Measurements from ENCODE around the gene MYOM1. TPM values are rescaled to one million over a fixed set of nuclear protein-coding genes. Genes with fewer than 3 reads are reported as not detected.

The MYOM1 gene
- total and polyA plus RNA-seq, 4 donors, result 15.8 to 63.8 (median 26.4) TPM

DNA sequence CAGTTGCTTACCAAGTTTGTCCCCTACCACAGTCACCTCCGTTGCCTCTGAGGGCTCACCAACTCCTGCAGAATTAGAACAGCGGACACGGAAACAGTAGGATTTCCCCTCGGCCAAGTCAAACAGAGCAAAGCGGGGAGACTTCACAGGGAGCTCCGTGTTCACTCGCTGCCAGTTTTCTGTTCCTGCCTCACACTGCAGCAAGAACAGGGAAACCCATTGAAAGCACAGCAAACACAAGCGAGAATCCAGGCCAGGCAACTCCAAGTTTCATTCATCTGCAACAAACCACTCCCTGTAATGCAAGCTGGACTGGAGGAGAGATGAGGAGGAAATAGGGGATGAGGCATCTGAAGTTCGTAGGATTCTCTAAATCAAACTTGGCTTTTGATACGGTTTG is 84.2 kb downstream of the MYOM1 start:
- 77% methylated on average over 10 of the region's 10 CpGs for WGBS, 2 donors
- intact Hi-C loops (cut with DNase I), result no loop called here

DNA sequence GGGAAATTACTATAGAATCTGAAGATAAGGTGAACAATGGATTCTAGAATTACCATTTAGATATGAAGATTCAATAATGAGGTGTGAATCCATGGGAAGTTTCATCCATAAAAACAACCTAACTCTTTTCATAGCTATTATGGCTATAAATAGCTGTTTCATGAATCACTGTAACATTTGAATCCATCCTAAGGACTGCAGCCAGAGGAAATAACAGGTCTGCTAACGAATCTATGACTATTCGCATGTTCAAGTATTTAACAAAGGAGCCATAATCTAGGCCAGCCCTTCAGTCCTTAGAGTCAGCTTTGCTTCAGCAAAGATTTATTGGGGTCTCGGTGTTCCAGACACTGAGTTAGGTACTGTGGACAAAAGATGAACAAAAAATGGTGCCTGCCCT is 87.1 kb downstream of the MYOM1 start:
- Histone ChIP-seq H3K4me3 (ENCODE audit: low read length in 2 of 2) (no peak overlapping the region), H3K27me3 (ENCODE audit: control insufficient read depth in 1 of 2, insufficient read depth in 2 of 2, low read length in 1 of 2) (no peaks in the 10 kb centered on the region), H3K36me3 (ENCODE audit: control insufficient read depth in 1 of 2, insufficient read depth in 2 of 2, low read length in 1 of 2) (no peaks in the 10 kb centered on the region), H3K9me3 (ENCODE audit: control insufficient read depth, low read length) (no peaks in the 10 kb centered on the region), H3K27ac (ENCODE audit: low read depth in 1 of 2, low read length in 2 of 2) (no peak overlapping the region), H3K4me1 (ENCODE audit: control insufficient read depth in 1 of 2, insufficient read depth in 2 of 2, low read length in 2 of 2) (no peaks in the 10 kb centered on the region)
- intact Hi-C loops (cut with DNase I), result no loop called here
- no peak for DNase-seq
- ATAC-seq (ENCODE audit: low FRiP score), result no peak
- WGBS, 2 donors, result 25 to 39% methylated on average over 3 of the region's 3 CpGs

More for the DNA sequence above, 84.2 kb downstream of the MYOM1 start:
- Histone ChIP-seq H3K27me3 (ENCODE audit: control insufficient read depth in 1 of 2, insufficient read depth in 2 of 2, low read length in 1 of 2) (no peaks in the 10 kb centered on the region), H3K4me3 (ENCODE audit: low read length in 2 of 2) (no peak overlapping the region), H3K9me3 (ENCODE audit: control insufficient read depth, low read length) (no peaks in the 10 kb centered on the region), H3K27ac (ENCODE audit: low read depth in 1 of 2, low read length in 2 of 2) (no peak overlapping the region), H3K4me1 (ENCODE audit: control insufficient read depth in 1 of 2, insufficient read depth in 2 of 2, low read length in 2 of 2) (no peaks in the 10 kb centered on the region), H3K36me3 (ENCODE audit: control insufficient read depth in 1 of 2, insufficient read depth in 2 of 2, low read length in 1 of 2) (peaks cover 0 to 4% of the 10 kb centered on the region in 2 donors)
- ATAC-seq (ENCODE audit: low FRiP score) (no peak), DNase-seq (no peak)

DNA sequence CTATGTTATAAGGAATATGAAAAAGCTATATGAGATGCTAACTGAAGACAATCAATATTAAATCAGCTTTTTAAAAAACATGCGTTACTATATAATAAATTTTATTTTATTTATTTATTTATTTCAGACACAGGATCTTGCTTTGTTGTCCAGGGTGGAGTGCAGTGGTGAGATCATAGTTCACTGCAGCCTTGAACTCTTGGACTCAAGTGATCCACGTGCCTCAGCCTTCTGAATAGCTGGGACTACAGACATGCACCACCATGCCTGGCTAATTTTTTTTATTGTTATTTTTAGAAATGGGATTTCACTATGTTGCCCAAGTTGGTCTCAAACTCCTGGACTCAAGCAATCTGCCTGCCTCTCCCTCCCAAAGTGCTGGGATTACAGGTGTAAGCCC is 89.4 kb downstream of the MYOM1 start:
- intact Hi-C loops (cut with DNase I), result no loop called here

GRCh38 chr18:3129053-3129864 is 90.5 kb downstream of the MYOM1 start:
- ATAC-seq (ENCODE audit: low FRiP score) (peak; percentile 90), DNase-seq (peak; percentile 90 to 94)
- intact Hi-C loops (cut with DNase I), result loop anchor here (5.0 to 10.0 kb wide), 2 partner anchors 54 to 197 kb away; no protein-coding TSS in a partner anchor
- Histone ChIP-seq H3K9me3 (ENCODE audit: control insufficient read depth, low read length) (no peaks in the 10 kb centered on the region), H3K27ac (ENCODE audit: low read depth in 1 of 2, low read length in 2 of 2) (no peak overlapping the region), H3K4me3 (ENCODE audit: low read length in 2 of 2) (no peak overlapping the region), H3K36me3 (ENCODE audit: control insufficient read depth in 1 of 2, insufficient read depth in 2 of 2, low read length in 1 of 2) (peaks cover 5 to 8% of the 10 kb centered on the region in 2 donors), H3K4me1 (ENCODE audit: control insufficient read depth in 1 of 2, insufficient read depth in 2 of 2, low read length in 2 of 2) (no peaks in the 10 kb centered on the region), H3K27me3 (ENCODE audit: control insufficient read depth in 1 of 2, insufficient read depth in 2 of 2, low read length in 1 of 2) (no peaks in the 10 kb centered on the region)
- WGBS, 2 donors, result 29% methylated on average over 16 of the region's 16 CpGs

More for the DNA sequence above, 89.4 kb downstream of the MYOM1 start:
- ATAC-seq (ENCODE audit: low FRiP score) (no peak), DNase-seq (no peak)
- 40 to 48% methylated on average over 2 of the region's 2 CpGs for WGBS, 2 donors
- Histone ChIP-seq H3K36me3 (ENCODE audit: control insufficient read depth in 1 of 2, insufficient read depth in 2 of 2, low read length in 1 of 2) (peaks cover 0 to 6% of the 10 kb centered on the region in 2 donors), H3K4me3 (ENCODE audit: low read length in 2 of 2) (no peak overlapping the region), H3K27me3 (ENCODE audit: control insufficient read depth in 1 of 2, insufficient read depth in 2 of 2, low read length in 1 of 2) (no peaks in the 10 kb centered on the region), H3K27ac (ENCODE audit: low read depth in 1 of 2, low read length in 2 of 2) (no peak overlapping the region), H3K4me1 (ENCODE audit: control insufficient read depth in 1 of 2, insufficient read depth in 2 of 2, low read length in 2 of 2) (no peaks in the 10 kb centered on the region), H3K9me3 (ENCODE audit: control insufficient read depth, low read length) (no peaks in the 10 kb centered on the region)

GRCh38 chr18:3126457-3127097 is 93.2 kb downstream of the MYOM1 start:
- intact Hi-C loops (cut with DNase I), result loop anchor here (5.0 to 10.0 kb wide), 2 partner anchors 52 to 194 kb away; no protein-coding TSS in a partner anchor

DNA sequence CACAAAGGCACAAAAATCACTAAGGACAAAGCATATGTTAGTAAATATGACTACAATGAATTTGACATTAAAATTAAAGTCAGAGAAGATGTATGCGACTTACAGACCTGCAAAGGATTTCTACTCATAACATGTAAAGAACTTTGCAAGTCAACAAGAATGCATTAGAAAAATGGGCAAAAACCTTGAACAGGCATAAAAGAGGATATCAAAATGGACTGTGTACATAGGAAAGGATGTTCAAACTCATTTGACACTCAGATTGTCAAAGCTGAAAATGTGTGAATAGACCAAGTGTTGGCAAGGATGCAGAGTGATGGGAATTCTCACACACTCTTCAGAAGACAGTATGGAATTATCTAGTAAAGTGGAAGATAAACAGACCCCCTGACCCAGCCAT is 94.9 kb downstream of the MYOM1 start:
- Histone ChIP-seq H3K9me3 (ENCODE audit: control insufficient read depth, low read length) (no peaks in the 10 kb centered on the region), H3K4me3 (ENCODE audit: low read length in 2 of 2) (no peak overlapping the region), H3K27ac (ENCODE audit: low read depth in 1 of 2, low read length in 2 of 2) (no peak overlapping the region), H3K27me3 (ENCODE audit: control insufficient read depth in 1 of 2, insufficient read depth in 2 of 2, low read length in 1 of 2) (no peaks in the 10 kb centered on the region), H3K36me3 (ENCODE audit: control insufficient read depth in 1 of 2, insufficient read depth in 2 of 2, low read length in 1 of 2) (peaks cover 5 to 8% of the 10 kb centered on the region in 2 donors), H3K4me1 (ENCODE audit: control insufficient read depth in 1 of 2, insufficient read depth in 2 of 2, low read length in 2 of 2) (no peaks in the 10 kb centered on the region)
- 99 to 100% methylated on average over 1 of the region's 1 CpG for WGBS, 2 donors
- DNase-seq (no peak), ATAC-seq (ENCODE audit: low FRiP score) (no peak)
- intact Hi-C loops (cut with DNase I), result loop anchor here (5.0 to 10.0 kb wide), 2 partner anchors 50 to 193 kb away; no protein-coding TSS in a partner anchor

More at GRCh38 chr18:3126457-3127097, 93.2 kb downstream of the MYOM1 start:
- peaks cover 5 to 8% of the 10 kb centered on the region in 2 donors for H3K36me3 ChIP-seq (ENCODE audit: control insufficient read depth in 1 of 2, insufficient read depth in 2 of 2, low read length in 1 of 2)
- 94 to 95% methylated on average over 9 of the region's 9 CpGs for WGBS, 2 donors
- no peak for ATAC-seq (ENCODE audit: low FRiP score)
- H3K27me3 ChIP-seq (ENCODE audit: control insufficient read depth in 1 of 2, insufficient read depth in 2 of 2, low read length in 1 of 2), result no peaks in the 10 kb centered on the region
- no peaks in the 10 kb centered on the region for H3K9me3 ChIP-seq (ENCODE audit: control insufficient read depth, low read length)
- H3K4me3 ChIP-seq (ENCODE audit: low read length in 2 of 2), result no peak overlapping the region
- H3K4me1 ChIP-seq (ENCODE audit: control insufficient read depth in 1 of 2, insufficient read depth in 2 of 2, low read length in 2 of 2), result no peaks in the 10 kb centered on the region
- no peak overlapping the region for H3K27ac ChIP-seq (ENCODE audit: low read depth in 1 of 2, low read length in 2 of 2)
- DNase-seq, result no peak

DNA sequence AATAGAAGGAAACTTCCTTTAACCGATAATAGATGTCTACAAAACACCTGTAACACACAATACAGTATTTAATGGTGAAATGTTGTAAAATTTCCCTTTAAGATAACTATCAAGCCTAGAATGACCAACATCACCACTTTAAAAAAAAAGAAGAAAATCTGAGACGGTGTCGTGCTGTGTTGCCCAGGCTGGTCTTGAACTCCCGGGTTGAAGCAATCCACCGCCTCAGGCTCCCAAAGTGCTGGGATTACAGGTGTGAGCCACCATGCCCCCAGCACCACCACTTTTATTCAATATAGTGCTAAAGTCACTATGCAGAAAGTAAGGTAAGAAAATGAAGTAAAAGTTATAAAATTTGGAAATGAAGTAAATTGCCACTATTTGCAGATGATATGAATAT is 96.9 kb downstream of the MYOM1 start:
- Histone ChIP-seq H3K9me3 (ENCODE audit: control insufficient read depth, low read length) (no peaks in the 10 kb centered on the region), H3K27me3 (ENCODE audit: control insufficient read depth in 1 of 2, insufficient read depth in 2 of 2, low read length in 1 of 2) (no peaks in the 10 kb centered on the region), H3K4me3 (ENCODE audit: low read length in 2 of 2) (no peak overlapping the region), H3K4me1 (ENCODE audit: control insufficient read depth in 1 of 2, insufficient read depth in 2 of 2, low read length in 2 of 2) (no peaks in the 10 kb centered on the region), H3K36me3 (ENCODE audit: control insufficient read depth in 1 of 2, insufficient read depth in 2 of 2, low read length in 1 of 2) (peaks cover 9 to 11% of the 10 kb centered on the region in 2 donors), H3K27ac (ENCODE audit: low read depth in 1 of 2, low read length in 2 of 2) (no peak overlapping the region)
- ATAC-seq (ENCODE audit: low FRiP score) (no peak), DNase-seq (no peak)
- intact Hi-C loops (cut with DNase I), result loop anchor here in 1 of 2 donors (10.0 kb wide), 1 partner anchor 48 kb away; no protein-coding TSS in a partner anchor
- 95 to 96% methylated on average over 5 of the region's 5 CpGs for WGBS, 2 donors

- H3K4me1 ChIP-seq (ENCODE audit: control insufficient read depth in 1 of 2, insufficient read depth in 2 of 2, low read length in 2 of 2), result no peaks in the 10 kb centered on the region
- DNase-seq, result no peak
- peaks cover 7 to 9% of the 10 kb centered on the region in 2 donors for H3K36me3 ChIP-seq (ENCODE audit: control insufficient read depth in 1 of 2, insufficient read depth in 2 of 2, low read length in 1 of 2)
- H3K27ac ChIP-seq (ENCODE audit: low read depth in 1 of 2, low read length in 2 of 2), result no peak overlapping the region
- no peaks in the 10 kb centered on the region for H3K9me3 ChIP-seq (ENCODE audit: control insufficient read depth, low read length)
- intact Hi-C loops (cut with DNase I), result loop anchor here in 1 of 2 donors (10.0 kb wide), 1 partner anchor 46 kb away; no protein-coding TSS in a partner anchor
- no peak overlapping the region for H3K4me3 ChIP-seq (ENCODE audit: low read length in 2 of 2)
- ATAC-seq (ENCODE audit: low FRiP score), result no peak
- WGBS, 2 donors, result 66 to 78% methylated on average over 2 of the region's 2 CpGs
- H3K27me3 ChIP-seq (ENCODE audit: control insufficient read depth in 1 of 2, insufficient read depth in 2 of 2, low read length in 1 of 2), result no peaks in the 10 kb centered on the region
These were observed 98.5 kb downstream of the MYOM1 start for GRCh38 chr18:3121259-3121658.

Measured in aorta (tissue), 5 donors.